ENCODE data around the gene SH3BP2. TPM values are rescaled to one million over a fixed set of nuclear protein-coding genes. Genes with fewer than 3 reads are reported as not detected.

SH3BP2 gene
- total RNA-seq, 2 experiments from 2014 or later, result 45.7 to 47.4 TPM

DNA sequence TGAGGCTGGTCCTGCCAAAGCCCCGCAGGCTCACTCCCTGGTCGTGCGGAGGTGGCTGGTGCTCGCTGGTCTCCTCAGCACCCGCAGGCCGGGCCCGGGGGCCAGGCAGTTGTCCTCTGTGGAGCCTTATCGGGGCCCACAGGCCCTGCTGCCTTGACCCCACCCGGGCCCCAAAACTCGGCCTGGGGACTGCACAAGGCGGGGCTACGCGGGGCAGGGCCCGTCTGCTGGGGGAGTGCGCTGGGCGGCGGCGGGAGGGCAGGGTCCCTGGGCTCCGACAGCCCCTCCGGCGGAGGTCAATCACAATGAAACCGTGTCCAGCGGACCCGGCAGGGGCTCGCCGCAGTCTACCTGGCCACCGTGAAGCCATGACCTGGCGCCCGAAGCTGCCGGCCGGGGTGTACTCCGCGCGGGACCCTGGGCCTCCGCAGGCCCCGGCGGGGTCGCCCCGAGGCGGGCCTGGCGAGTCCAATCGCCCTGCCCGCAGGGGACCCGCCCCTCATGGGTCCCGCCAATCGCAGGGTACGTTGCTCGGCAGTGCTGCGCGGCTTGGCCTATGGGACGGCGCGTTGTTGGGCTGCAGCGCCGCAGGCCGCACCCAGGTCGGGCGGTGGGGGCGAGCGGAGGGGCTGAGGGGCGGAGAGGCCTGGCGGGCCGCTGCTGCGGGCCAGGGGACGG, 50.5 kb downstream of the SH3BP2 start, which contains the start of gene ADD1:
ADD1 (plus strand) TSS at position 582 of the 678 bp plus-strand sequence. CDS start 32,072 bp downstream, outside the sequence.
- H3K4me3 Mint-ChIP-seq, result peak within 1 kb of the TSS; percentile 83
- intact Hi-C loops (cut with micrococcal nuclease), result loop anchor here (1.0 kb wide), 1 partner anchor 31 kb away; no protein-coding TSS in a partner anchor
- DNase-seq, result peak; percentile 92
- H3K4me1 Mint-ChIP-seq (ENCODE audit: low read depth), result peaks cover 58% of the 10 kb centered on the region
- no peaks in the 10 kb centered on the region for H3K27me3 Mint-ChIP-seq (ENCODE audit: low read depth)
- peaks cover 5% of the 10 kb centered on the region for H3K9me3 Mint-ChIP-seq
- peak within 1 kb of the TSS; percentile 91 for H3K27ac Mint-ChIP-seq
- CTCF ChIA-PET, result interaction anchor here (0.9 kb wide), 1 partner anchor 32 kb away, joined by 3 read pairs; no protein-coding TSS in a partner anchor
- H3K36me3 Mint-ChIP-seq (ENCODE audit: low read depth), result peaks cover 10% of the 10 kb centered on the region

DNA sequence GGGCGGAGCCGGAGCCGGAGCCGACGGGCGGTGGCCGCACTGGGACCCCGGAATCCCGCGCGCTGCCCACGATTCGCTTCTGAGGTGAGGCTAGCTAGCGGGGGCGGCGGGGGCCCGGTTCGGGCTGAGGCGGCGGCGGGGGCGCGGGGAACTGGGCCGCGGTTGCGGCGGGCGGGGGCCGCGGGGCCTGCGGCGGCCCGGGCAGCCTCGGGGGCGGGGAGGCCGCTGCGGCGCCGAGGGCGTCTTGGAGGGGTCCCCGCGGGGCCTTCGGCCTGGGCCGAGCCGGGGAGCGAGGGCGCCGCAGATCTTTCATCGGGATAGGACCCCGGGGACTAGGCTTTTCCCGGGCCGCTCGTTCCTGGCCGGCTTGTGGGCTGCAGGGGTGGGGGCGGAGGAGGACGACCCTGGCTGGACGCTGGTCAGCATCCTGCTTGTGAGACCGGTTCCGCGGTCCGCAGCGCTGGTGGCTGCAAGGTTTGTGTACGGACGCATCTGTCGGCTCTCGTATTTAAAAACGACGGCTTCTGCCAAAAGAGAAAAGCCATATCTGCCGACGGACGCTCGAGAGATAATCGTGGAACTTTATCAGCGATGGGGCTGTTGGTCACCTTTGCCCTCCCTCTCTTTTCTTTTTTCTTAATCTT, 51.2 kb downstream of the SH3BP2 start:
- H3K27me3 Mint-ChIP-seq (ENCODE audit: low read depth), result no peaks in the 10 kb centered on the region
- H3K9me3 Mint-ChIP-seq, result peaks cover 5% of the 10 kb centered on the region
- CTCF ChIA-PET, result interaction anchor here (0.7 kb wide), 1 partner anchor 80 kb away, joined by 4 read pairs; no protein-coding TSS in a partner anchor
- H3K27ac Mint-ChIP-seq, result peak overlapping the region; percentile 91
- intact Hi-C loops (cut with micrococcal nuclease), result loop anchor here (1.0 to 2.0 kb wide), 5 partner anchors 32 to 119 kb away; partner anchors contain the start of genes GRK4 and NOP14
- peaks cover 58% of the 10 kb centered on the region for H3K4me1 Mint-ChIP-seq (ENCODE audit: low read depth)
- H3K4me3 Mint-ChIP-seq, result peak overlapping the region; percentile 83
- DNase-seq, result peak; percentile 43
- H3K36me3 Mint-ChIP-seq (ENCODE audit: low read depth), result peaks cover 10% of the 10 kb centered on the region

DNA sequence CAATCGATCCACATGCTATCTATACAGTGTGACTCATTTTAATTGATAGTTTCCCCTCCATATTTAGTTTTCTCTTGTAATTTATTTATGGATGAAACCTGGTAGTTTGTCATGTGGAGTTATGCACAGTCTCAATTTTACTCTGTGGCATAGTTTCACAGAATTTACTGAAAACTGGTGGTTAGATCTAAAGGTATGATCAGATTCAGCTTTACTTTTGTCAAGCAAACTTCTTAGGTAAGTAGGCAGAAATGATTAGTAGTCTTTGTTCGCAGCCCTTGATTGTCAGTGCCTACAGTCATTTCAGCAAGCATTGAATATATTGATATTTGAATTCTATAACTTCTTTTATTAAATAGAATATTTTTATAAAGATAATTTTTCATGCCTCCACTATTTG, 53.3 kb downstream of the SH3BP2 start:
- peaks cover 2% of the 10 kb centered on the region for H3K9me3 Mint-ChIP-seq
- H3K4me3 Mint-ChIP-seq, result peak overlapping the region; percentile 32
- H3K4me1 Mint-ChIP-seq (ENCODE audit: low read depth), result peaks cover 71% of the 10 kb centered on the region
- DNase-seq, result no peak
- peaks cover 8% of the 10 kb centered on the region for H3K36me3 Mint-ChIP-seq (ENCODE audit: low read depth)
- CTCF ChIA-PET, result no interaction called here
- intact Hi-C loops (cut with micrococcal nuclease), result loop anchor here (1.0 to 5.0 kb wide), 2 partner anchors 100 to 604 kb away; partner anchors contain the start of genes HAUS3 and POLN
- H3K27me3 Mint-ChIP-seq (ENCODE audit: low read depth), result no peaks in the 10 kb centered on the region
- peak overlapping the region; percentile 3 for H3K27ac Mint-ChIP-seq

DNA sequence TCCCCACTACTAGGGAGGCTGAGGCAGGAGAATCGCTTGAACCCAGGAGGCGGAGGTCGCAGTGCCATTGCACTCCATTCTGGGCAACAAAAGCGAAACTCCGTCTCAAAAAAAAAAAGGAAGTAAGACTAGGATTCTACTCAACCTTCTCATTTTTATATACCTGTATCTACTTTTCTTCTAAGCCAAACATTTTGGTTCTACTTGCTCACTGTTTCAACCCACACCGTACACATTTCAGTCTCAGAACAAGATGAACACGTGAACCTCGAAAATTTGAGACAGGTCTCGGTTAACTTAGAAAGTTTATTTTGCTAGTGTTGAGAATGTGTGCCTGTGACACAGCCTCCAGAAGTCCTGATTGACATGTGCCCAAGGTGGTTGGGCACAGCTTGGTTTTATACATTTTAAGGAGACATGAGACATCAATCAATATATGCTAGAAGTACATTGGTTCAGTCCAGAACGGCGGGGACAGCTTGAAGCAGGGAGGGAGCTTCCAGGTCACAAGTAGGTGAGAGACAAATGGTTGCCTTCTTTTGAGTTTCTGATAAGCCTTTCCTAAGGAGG, 54.5 kb downstream of the SH3BP2 start:
- Mint-ChIP-seq H3K4me1 (ENCODE audit: low read depth) (peaks cover 81% of the 10 kb centered on the region), H3K9me3 (peaks cover 2% of the 10 kb centered on the region), H3K4me3 (no peak overlapping the region), H3K27ac (peak overlapping the region; percentile 22), H3K27me3 (ENCODE audit: low read depth) (no peaks in the 10 kb centered on the region), H3K36me3 (ENCODE audit: low read depth) (peaks cover 7% of the 10 kb centered on the region)
- DNase-seq, result no peak
- CTCF ChIA-PET, result interaction anchor here (0.6 to 1.2 kb wide), 2 partner anchors 44 to 107 kb away, joined by 3 read pairs; no protein-coding TSS in a partner anchor
- intact Hi-C loops (cut with micrococcal nuclease), result loop anchor here (5.0 kb wide), 1 partner anchor 605 kb away; the partner anchor contains the start of genes HAUS3 and POLN

DNA sequence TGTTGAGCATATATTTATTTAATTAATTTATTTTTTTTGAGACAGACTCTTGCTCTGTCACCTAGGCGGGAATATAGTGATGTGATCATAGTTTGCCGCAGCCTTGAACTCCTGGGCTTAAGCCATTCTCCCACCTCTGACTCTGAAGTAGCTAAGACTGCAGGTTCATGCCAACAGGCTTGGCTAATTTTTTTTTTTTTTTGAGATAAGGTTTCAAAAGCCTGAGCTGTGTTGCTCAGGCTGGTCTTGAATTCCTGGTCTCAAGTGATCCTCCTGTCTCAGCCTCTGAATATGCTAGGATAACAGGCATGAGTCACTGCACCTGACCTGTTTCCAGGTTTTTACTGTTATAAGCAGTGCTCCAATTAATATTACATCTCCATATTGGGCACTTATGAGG, 55.6 kb downstream of the SH3BP2 start:
- peaks cover 82% of the 10 kb centered on the region for H3K4me1 Mint-ChIP-seq (ENCODE audit: low read depth)
- peaks cover 2% of the 10 kb centered on the region for H3K9me3 Mint-ChIP-seq
- intact Hi-C loops (cut with micrococcal nuclease), result loop anchor here (5.0 kb wide), 1 partner anchor 606 kb away; the partner anchor contains the start of genes HAUS3 and POLN
- CTCF ChIA-PET, result interaction anchor here (0.6 to 1.5 kb wide), 4 partner anchors 31 to 135 kb away, joined by 3 to 4 read pairs (median 4); no protein-coding TSS in a partner anchor
- H3K36me3 Mint-ChIP-seq (ENCODE audit: low read depth), result peaks cover 5% of the 10 kb centered on the region
- H3K27ac Mint-ChIP-seq, result no peak overlapping the region
- DNase-seq, result no peak
- no peaks in the 10 kb centered on the region for H3K27me3 Mint-ChIP-seq (ENCODE audit: low read depth)
- H3K4me3 Mint-ChIP-seq, result no peak overlapping the region

DNA sequence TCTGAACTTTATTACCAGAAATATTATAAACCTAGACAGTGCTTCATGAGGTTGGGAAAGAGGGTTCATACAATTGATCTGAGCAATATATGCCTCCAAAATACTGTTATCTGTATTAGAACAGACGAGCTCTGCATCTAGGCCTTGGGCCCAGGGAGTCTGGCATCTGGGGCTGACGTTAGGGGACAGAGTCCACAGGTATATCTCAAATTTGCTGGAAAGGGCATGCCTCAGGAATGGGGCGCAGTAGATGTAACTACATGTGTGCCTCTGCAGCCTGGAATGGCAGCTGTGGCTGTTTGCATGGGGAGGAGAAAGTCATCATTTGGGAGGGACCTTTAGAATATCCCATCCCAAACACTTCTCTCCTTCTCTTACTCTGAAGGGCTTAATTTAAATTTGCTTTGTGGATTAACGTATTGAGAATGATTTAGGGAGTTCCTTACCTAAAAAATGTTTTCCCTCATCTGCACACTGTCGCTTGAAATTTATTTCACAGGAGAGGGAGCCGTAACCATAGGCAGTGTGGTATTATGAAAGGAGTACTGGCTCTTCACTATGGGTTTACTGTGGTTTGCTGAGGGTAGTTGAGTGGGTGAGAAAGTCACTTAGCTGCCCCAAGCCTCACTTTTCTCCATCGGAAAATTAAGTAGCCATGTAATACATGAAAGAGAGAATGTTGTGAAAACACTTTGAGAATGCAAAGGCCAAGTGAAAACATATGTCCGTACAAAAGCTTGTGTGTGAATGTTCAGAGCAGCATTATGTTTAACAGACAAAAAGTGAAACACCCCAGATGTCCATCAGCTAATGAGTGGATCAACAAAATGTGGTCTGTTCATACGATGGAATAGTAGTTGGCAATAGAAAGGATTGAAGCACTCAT, 56.6 kb downstream of the SH3BP2 start:
- CTCF ChIA-PET, result interaction anchor here (1.5 kb wide), 1 partner anchor 30 kb away, joined by 4 read pairs; no protein-coding TSS in a partner anchor
- H3K27ac Mint-ChIP-seq, result peak overlapping the region; percentile 30
- no peaks in the 10 kb centered on the region for H3K27me3 Mint-ChIP-seq (ENCODE audit: low read depth)
- peaks cover 89% of the 10 kb centered on the region for H3K4me1 Mint-ChIP-seq (ENCODE audit: low read depth)
- intact Hi-C loops (cut with micrococcal nuclease), result loop anchor here (5.0 kb wide), 1 partner anchor 607 kb away; the partner anchor contains the start of genes HAUS3 and POLN
- peaks cover 10% of the 10 kb centered on the region for H3K36me3 Mint-ChIP-seq (ENCODE audit: low read depth)
- DNase-seq, result no peak
- H3K9me3 Mint-ChIP-seq, result peaks cover 2% of the 10 kb centered on the region
- no peak overlapping the region for H3K4me3 Mint-ChIP-seq

DNA sequence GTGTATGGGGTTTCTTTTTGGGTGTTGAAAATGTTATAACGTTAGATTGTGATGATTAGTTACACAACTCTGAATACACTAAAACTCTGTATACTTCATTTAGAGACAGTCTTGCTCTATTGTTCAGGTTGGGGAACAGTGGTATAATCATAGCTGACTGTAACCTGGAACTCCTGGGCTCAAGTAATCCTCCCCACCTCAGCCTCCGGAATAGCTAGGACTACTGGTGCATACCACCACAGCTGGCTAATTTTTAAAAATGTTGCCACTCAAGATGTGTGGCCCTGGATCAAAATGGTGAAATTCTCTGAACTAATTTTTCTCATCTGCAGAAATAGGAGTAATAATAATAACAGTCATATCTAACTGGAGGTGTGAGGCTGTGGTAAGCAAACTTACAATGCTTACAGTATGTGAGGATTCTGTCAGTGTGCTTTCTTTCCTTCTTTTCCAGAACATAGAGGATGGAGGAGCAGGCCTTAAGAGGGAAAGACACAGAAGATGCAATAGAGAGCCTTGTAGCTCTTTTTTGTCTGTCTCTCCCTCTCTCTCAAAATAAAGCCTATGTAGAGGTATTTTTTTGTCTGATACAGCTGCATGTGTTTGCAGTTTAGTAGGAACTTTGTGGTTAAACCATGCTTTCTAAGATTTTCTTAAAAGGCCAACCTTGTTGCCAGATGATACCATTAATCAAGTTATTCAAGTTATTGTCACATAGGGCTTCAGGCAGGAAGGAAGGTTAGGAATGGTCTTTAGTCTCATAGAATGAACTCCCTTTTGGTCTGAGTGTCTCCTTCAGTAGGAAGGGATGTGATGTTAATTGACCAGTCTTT, 58.3 kb downstream of the SH3BP2 start:
- H3K4me3 Mint-ChIP-seq, result peak overlapping the region; percentile 6
- no peaks in the 10 kb centered on the region for H3K27me3 Mint-ChIP-seq (ENCODE audit: low read depth)
- DNase-seq, result no peak
- H3K36me3 Mint-ChIP-seq (ENCODE audit: low read depth), result peaks cover 9% of the 10 kb centered on the region
- peak overlapping the region; percentile 30 for H3K27ac Mint-ChIP-seq
- intact Hi-C loops (cut with micrococcal nuclease), result no loop called here
- H3K4me1 Mint-ChIP-seq (ENCODE audit: low read depth), result peaks cover 83% of the 10 kb centered on the region
- CTCF ChIA-PET, result no interaction called here
- H3K9me3 Mint-ChIP-seq, result no peaks in the 10 kb centered on the region

DNA sequence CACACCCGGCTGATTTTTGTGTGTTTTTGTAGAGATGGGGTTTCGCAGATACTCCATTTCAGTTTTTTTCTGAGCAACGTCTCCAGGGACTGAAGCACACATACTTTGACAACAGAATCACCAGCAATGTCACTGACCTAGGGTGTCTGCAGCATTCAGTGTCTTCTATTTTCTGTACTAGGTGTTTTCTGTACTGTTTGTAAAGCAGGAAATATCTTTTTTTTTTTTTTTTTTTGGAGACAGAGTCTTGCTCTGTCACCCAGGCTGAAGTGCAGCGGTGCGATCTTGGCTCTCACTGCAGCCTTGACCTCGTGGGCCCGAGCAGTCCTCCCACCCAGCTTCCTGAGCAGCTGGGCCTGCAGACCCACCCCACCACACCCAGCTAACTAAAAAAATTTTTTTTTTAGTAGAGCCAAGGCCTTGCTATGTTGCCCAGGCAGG, 59.6 kb downstream of the SH3BP2 start:
- CTCF ChIA-PET, result interaction anchor here (0.9 kb wide), 1 partner anchor 10 kb away, joined by 3 read pairs; no protein-coding TSS in a partner anchor
- Mint-ChIP-seq H3K4me1 (ENCODE audit: low read depth) (peaks cover 75% of the 10 kb centered on the region), H3K27me3 (ENCODE audit: low read depth) (no peaks in the 10 kb centered on the region), H3K27ac (peak overlapping the region; percentile 63), H3K9me3 (no peaks in the 10 kb centered on the region), H3K4me3 (peak overlapping the region; percentile 17), H3K36me3 (ENCODE audit: low read depth) (peaks cover 10% of the 10 kb centered on the region)
- intact Hi-C loops (cut with micrococcal nuclease), result no loop called here
- no peak for DNase-seq

DNA sequence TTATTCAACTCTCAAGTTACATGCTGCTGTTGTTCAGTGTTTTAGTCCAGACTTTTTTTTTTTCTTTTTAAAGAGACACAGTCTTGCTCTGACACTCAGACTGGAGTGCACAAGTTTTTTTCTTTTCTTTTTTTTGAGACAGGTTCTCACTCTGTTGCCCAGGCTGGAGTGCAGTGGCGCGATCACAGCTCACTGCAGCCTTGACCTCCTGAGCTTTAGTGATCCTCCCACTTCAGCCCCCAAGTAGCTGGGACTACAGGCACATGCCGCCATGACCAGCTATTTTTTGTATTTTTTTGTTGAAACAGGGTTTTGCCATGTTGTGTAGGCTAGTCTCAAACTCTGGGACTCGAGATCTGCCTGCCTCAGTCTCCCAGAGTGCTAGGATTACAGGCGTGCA, 62.7 kb downstream of the SH3BP2 start:
- peaks cover 77% of the 10 kb centered on the region for H3K4me1 Mint-ChIP-seq (ENCODE audit: low read depth)
- no peak for DNase-seq
- intact Hi-C loops (cut with micrococcal nuclease), result no loop called here
- CTCF ChIA-PET, result no interaction called here
- no peak overlapping the region for H3K4me3 Mint-ChIP-seq
- no peak overlapping the region for H3K27ac Mint-ChIP-seq
- H3K27me3 Mint-ChIP-seq (ENCODE audit: low read depth), result no peaks in the 10 kb centered on the region
- H3K9me3 Mint-ChIP-seq, result peaks cover 2% of the 10 kb centered on the region
- H3K36me3 Mint-ChIP-seq (ENCODE audit: low read depth), result peaks cover 14% of the 10 kb centered on the region

DNA sequence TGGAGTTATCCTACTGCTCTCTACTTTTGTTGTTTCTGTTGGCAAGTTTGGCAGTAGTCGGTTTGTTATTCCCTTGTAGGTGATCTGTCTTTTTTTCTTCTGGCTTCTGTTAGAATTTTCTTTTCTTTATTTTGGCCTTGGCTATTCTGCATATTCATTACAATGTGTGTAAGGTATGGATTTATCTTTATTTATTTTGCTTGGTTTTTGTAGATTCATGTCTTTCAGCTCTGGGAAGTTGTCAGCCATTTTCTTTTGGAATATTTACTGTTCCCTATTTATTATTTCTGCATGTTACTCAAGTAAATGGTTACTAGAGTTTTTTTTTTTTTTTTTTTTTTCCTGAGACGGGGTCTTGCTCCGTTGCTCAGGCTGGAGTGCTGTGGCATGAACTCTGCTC, 63.4 kb downstream of the SH3BP2 start:
- intact Hi-C loops (cut with micrococcal nuclease), result no loop called here
- CTCF ChIA-PET, result no interaction called here
- Mint-ChIP-seq H3K27me3 (ENCODE audit: low read depth) (no peaks in the 10 kb centered on the region), H3K9me3 (peaks cover 2% of the 10 kb centered on the region), H3K4me3 (no peak overlapping the region), H3K36me3 (ENCODE audit: low read depth) (peaks cover 14% of the 10 kb centered on the region), H3K27ac (no peak overlapping the region), H3K4me1 (ENCODE audit: low read depth) (peaks cover 77% of the 10 kb centered on the region)
- DNase-seq, result no peak

Measured in activated naive CD4-positive, alpha-beta T cell treated with anti-CD3 and anti-CD28 coated beads for 36 hours (primary cell).